Spleen (tissue), 11 donors: ENCODE results near the gene SMOC1. TPM values are rescaled to one million over a fixed set of nuclear protein-coding genes. Genes with fewer than 3 reads are reported as not detected.

ENCODE experiments used
- DNase-seq: peaks from one replicate; pipeline ENCODE4 v3.0.0-alpha.2; 2020
- H3K27ac ChIP-seq, 8 donors: fragments of 200-600 bp; sonication (generic) in 7 of 8; 1 replicate in 4 of 8; 2 replicates in 4 of 8; pipeline versions ENCODE4 v1.5.0 to v1.8.0; 2016 to 2021; ENCODE audit warnings: inconsistent platforms in 4 of 8, mild to moderate bottlenecking in 4 of 8, moderate library complexity in 1 of 8
- H3K27me3 ChIP-seq, 7 donors: fragments of 200-600 bp; sonication (generic) in 6 of 7; replicated peaks in 1 of 7; 1 replicate in 4 of 7; 2 replicates in 3 of 7; pipeline versions ENCODE4 v1.5.0 to v1.8.0; 2016 to 2021; ENCODE audit warnings: inconsistent platforms in 3 of 7, mild to moderate bottlenecking in 1 of 7
- H3K36me3 ChIP-seq, 6 donors: fragments of 200-600 bp; sonication (generic) in 5 of 6; 1 replicate in 4 of 6; 2 replicates in 2 of 6; pipeline versions ENCODE4 v1.5.0 to v1.8.0; 2016 to 2021; ENCODE audit warnings: inconsistent platforms in 2 of 6
- H3K4me1 ChIP-seq, 6 donors: fragments of 200-600 bp; sonication (generic) in 5 of 6; 1 replicate in 3 of 6; 2 replicates in 3 of 6; pipeline versions ENCODE4 v1.5.0 to v1.8.0; 2016 to 2021; ENCODE audit warnings: inconsistent platforms in 3 of 6
- H3K4me3 ChIP-seq, 8 donors: fragments of 200-600 bp; sonication (generic) in 7 of 8; 1 replicate in 4 of 8; 2 replicates in 4 of 8; pipeline versions ENCODE4 v1.5.0 to v1.8.0; 2016 to 2021; ENCODE audit warnings: inconsistent platforms in 4 of 8, mild to moderate bottlenecking in 4 of 8, moderate library complexity in 2 of 8
- H3K9me3 ChIP-seq, 8 donors: fragments of 200-600 bp; sonication (generic) in 7 of 8; 1 replicate in 4 of 8; 2 replicates in 4 of 8; pipeline versions ENCODE4 v1.5.0 to v1.8.0; 2016 to 2021; ENCODE audit warnings: inconsistent platforms in 4 of 8
- CTCF ChIP-seq, 11 experiments: fragments of 200-600 bp in 7 of 11; fragments of 450-650 bp in 4 of 11; sonication (generic) in 4 of 11; IDR thresholded peaks in 8 of 11; conservative IDR thresholded peaks in 3 of 11; 1 replicate in 7 of 11; 2 replicates in 4 of 11; pipeline versions ENCODE4 v1.4.0 to v1.8.0; 2016 to 2021; ENCODE audit warnings: antibody characterized with exemption in 11 of 11, inconsistent platforms in 4 of 11, mild to moderate bottlenecking in 1 of 11
- POLR2A ChIP-seq, 3 donors: fragments of 450-650 bp; IDR thresholded peaks; one replicate each; pipeline ENCODE4 v1.5.1; 2017; ENCODE audit warnings: antibody characterized with exemption in 3 of 3, mild to moderate bottlenecking in 1 of 3
- POLR2AphosphoS5 ChIP-seq, 3 donors: sonication (generic); formaldehyde crosslinking; IDR thresholded peaks; one replicate each; pipeline ENCODE4 v1.5.1; 2017; ENCODE audit warnings: antibody characterized with exemption in 3 of 3
- WGBS, 5 donors: extraction: QIAGEN DNeasy Blood & Tissue Kit in 3 of 5; methylation state at CpG; one replicate each; pipeline versions ENCODE4 v1.1.5 to v1.1.7; 2013 to 2018; 5-methylcytosine and 5-hydroxymethylcytosine counted together
- intact Hi-C: fragments of 100-400 bp; cut with DNase I; formaldehyde crosslinking; loops from one replicate; pipeline ENCODE4 v1.15.0; 2023; ENCODE audit warnings: low total_unique reads
- polyA plus RNA-seq, 3 donors: library from polyadenylated mRNA; stranded (reverse); fragments of 200-250 nt; gene quantifications; one replicate each; pipeline ENCODE4 v1.2.1, GENCODE V29; 2013
- total RNA-seq, 7 donors: library from RNA; depleted of rRNA in 3 of 7; stranded (reverse); fragments of >200 nt in 3 of 7; fragmentation: NEBNext Ultra II Directional in 4 of 7; extraction: Animal tissue kit (Norgen Biotek cat#: 25700) in 4 of 7; gene quantifications; one replicate each; pipeline versions ENCODE4 v1.1.0 to v1.2.1, GENCODE V29; 2016 to 2021
- donor health status: healthy with polysubstance abuse.
- donor health status: DM: no; HTN: no; CAD: no; lungs with moderate emphysema.
- donor health status: DM: no; HTN: no; CAD: no.
- donor health status: Bipolar disorder and iron deficiency.
- donor health status: healthy.
- donor health status: DM: no; HTN: no; CAD: no.
- donor health status: DM: yes; HTN: yes; CAD: no.

SMOC1 gene
- total and polyA plus RNA-seq, 10 donors, result 6.1 to 108 (median 29.6) TPM

GRCh38 chr14:70048313-70048654 lies 169.1 kb downstream of the SMOC1 start:
- Histone ChIP-seq H3K36me3 (no peaks in the 10 kb centered on the region), H3K27me3 (peaks cover 0 to 11% (median 0%) of the 10 kb centered on the region in 7 donors)
- intact Hi-C loops, result no loop called here

GRCh38 chr14:70049605-70050004 lies 170.4 kb downstream of the SMOC1 start:
- H3K9me3 ChIP-seq, result no peaks in the 10 kb centered on the region
- DNase-seq, result no peak
- H3K27ac ChIP-seq, result no peak overlapping the region
- no peaks in the 10 kb centered on the region for H3K4me1 ChIP-seq
- H3K27me3 ChIP-seq, result peaks cover 0 to 8% (median 0%) of the 10 kb centered on the region in 7 donors
- intact Hi-C loops, result no loop called here
- H3K4me3 ChIP-seq, result no peak overlapping the region
- no peak for TF ChIP-seq POLR2AphosphoS5 (IDR thresholded peaks at IDR 0.05)
- TF ChIP-seq CTCF (IDR thresholded peaks at IDR 0.05 in 8 of 11, conservative IDR thresholded peaks at IDR 0.05 in 3 of 11), result no peak
- TF ChIP-seq POLR2A (IDR thresholded peaks at IDR 0.05), result no peak
- WGBS, 5 donors, result 65 to 87% (median 71%) methylated on average over 3 of the region's 3 CpGs
- H3K36me3 ChIP-seq, result no peaks in the 10 kb centered on the region

More at GRCh38 chr14:70048313-70048654, 169.1 kb downstream of the SMOC1 start:
- 83 to 97% (median 87%) methylated on average over 1 of the region's 1 CpG for WGBS, 5 donors
- TF ChIP-seq CTCF (IDR thresholded peaks at IDR 0.05 in 8 of 11, conservative IDR thresholded peaks at IDR 0.05 in 3 of 11) (no peak), POLR2A (IDR thresholded peaks at IDR 0.05) (no peak), POLR2AphosphoS5 (IDR thresholded peaks at IDR 0.05) (no peak)
- Histone ChIP-seq H3K4me3 (no peak overlapping the region), H3K9me3 (no peaks in the 10 kb centered on the region), H3K27ac (no peak overlapping the region), H3K4me1 (no peaks in the 10 kb centered on the region)
- no peak for DNase-seq

- Histone ChIP-seq H3K9me3 (no peaks in the 10 kb centered on the region), H3K4me1 (no peaks in the 10 kb centered on the region), H3K27ac (no peak overlapping the region), H3K4me3 (no peak overlapping the region), H3K27me3 (peaks cover 0 to 7% (median 0%) of the 10 kb centered on the region in 7 donors), H3K36me3 (no peaks in the 10 kb centered on the region)
- TF ChIP-seq POLR2A (IDR thresholded peaks at IDR 0.05) (no peak), CTCF (IDR thresholded peaks at IDR 0.05 in 8 of 11, conservative IDR thresholded peaks at IDR 0.05 in 3 of 11) (no peak), POLR2AphosphoS5 (IDR thresholded peaks at IDR 0.05) (no peak)
- no peak for DNase-seq
- WGBS, 5 donors, result 68 to 95% (median 83%) methylated on average over 4 of the region's 4 CpGs
- intact Hi-C loops, result no loop called here
These were observed 170.9 kb downstream of the SMOC1 start for GRCh38 chr14:70050136-70050535.

GRCh38 chr14:70052990-70053389 lies 173.8 kb downstream of the SMOC1 start:
- DNase-seq, result no peak
- TF ChIP-seq CTCF (IDR thresholded peaks at IDR 0.05 in 8 of 11, conservative IDR thresholded peaks at IDR 0.05 in 3 of 11) (no peak), POLR2AphosphoS5 (IDR thresholded peaks at IDR 0.05) (no peak), POLR2A (IDR thresholded peaks at IDR 0.05) (no peak)
- intact Hi-C loops, result no loop called here
- WGBS, 5 donors, result 42 to 66% (median 58%) methylated on average over 3 of the region's 3 CpGs
- Histone ChIP-seq H3K4me1 (no peaks in the 10 kb centered on the region), H3K36me3 (no peaks in the 10 kb centered on the region), H3K27me3 (no peaks in the 10 kb centered on the region), H3K9me3 (no peaks in the 10 kb centered on the region), H3K27ac (no peak overlapping the region), H3K4me3 (no peak overlapping the region)
